Suprapubic skin (tissue), 4 donors: ENCODE measurements around the gene LHFPL4.

Source experiments
- CTCF ChIP-seq, 2 donors: fragments of 200-600 bp in 1 of 2; fragments of 450-650 bp in 1 of 2; sonication (generic) in 1 of 2; IDR thresholded peaks; one replicate each; pipeline ENCODE4 v1.5.1; 2016 to 2019; ENCODE audit warnings: antibody characterized with exemption in 2 of 2, mild to moderate bottlenecking in 1 of 2, moderate library complexity in 1 of 2
- EP300 ChIP-seq: sonication (generic); formaldehyde crosslinking; IDR thresholded peaks from one replicate; pipeline ENCODE4 v1.6.1; 2017; ENCODE audit warnings: antibody characterized with exemption
- POLR2A ChIP-seq, 2 donors: fragments of 450-650 bp; IDR thresholded peaks; one replicate each; pipeline ENCODE4 v1.6.1; 2017; ENCODE audit warnings: antibody characterized with exemption in 2 of 2, mild to moderate bottlenecking in 2 of 2, moderate library complexity in 2 of 2
- POLR2AphosphoS5 ChIP-seq, 3 donors: sonication (generic); formaldehyde crosslinking; IDR thresholded peaks; one replicate each; pipeline ENCODE4 v1.6.1; 2017; ENCODE audit warnings: antibody characterized with exemption in 3 of 3

GRCh38 chr3:9598783-9599387 is 45.3 kb upstream of the LHFPL4 start:
- TF ChIP-seq POLR2A (IDR thresholded peaks at IDR 0.05) (no peak), CTCF (IDR thresholded peaks at IDR 0.05) (no peak), POLR2AphosphoS5 (IDR thresholded peaks at IDR 0.05) (no peak), EP300 (no peak)
